A549 (cell line): ENCODE results near the gene KLK7. TPM values are rescaled to one million over a fixed set of nuclear protein-coding genes. Genes with fewer than 3 reads are reported as not detected.

ENCODE experiments used
- ATAC-seq, 2 experiments: fragments of 200-7000 bp in 1 of 2; fragments of >200 bp in 1 of 2; cut with Nextera tagmentation in 1 of 2; cut with Tn5 transposase in 1 of 2; 3 replicates each; pipeline versions ENCODE4 v1.8.0 to v1.9.1; 2018 to 2020; ENCODE audit warnings: mild to moderate bottlenecking in 1 of 2, moderate library complexity in 1 of 2
- CTCF ChIA-PET: fragments of 300-600 bp; sonication (Branson Sonifier 250); formaldehyde crosslinking; extraction: SDS; loops from one replicate; lab custom pipeline; 2021; ENCODE audit warnings: antibody characterized with exemption, inconsistent platforms; lab: Yijun Ruan, JAX
- POLR2A ChIA-PET: fragments of 350-600 bp; formaldehyde crosslinking; extraction: SDS; loops from one replicate; lab custom pipeline; 2021; ENCODE audit warnings: antibody characterized with exemption, inconsistent platforms; lab: Yijun Ruan, JAX
- DNase-seq, 2 experiments: peaks; one replicate each; pipeline versions ENCODE4 v3.0.0 to v3.0.0-alpha.2; 2011 to 2016; ENCODE audit warnings: low read depth in 1 of 2, low spot score in 1 of 2
- FAIRE-seq: peaks from 2 replicates; lab custom pipeline; 2011; peaks lifted over from hg19 to GRCh38; lab: Jason Lieb, UNC
- H3K27ac ChIP-seq, 2 experiments: fragments of >200 bp; sonication (Bioruptor Twin); formaldehyde crosslinking; 3 replicates each; pipeline ENCODE4 v1.5.1; 2016 to 2017
- H3K4me1 ChIP-seq: fragments of >200 bp; sonication (Bioruptor Twin); formaldehyde crosslinking; 3 replicates; pipeline ENCODE4 v1.6.1; 2016
- H3K4me2 ChIP-seq: fragments of >200 bp; sonication (Bioruptor Twin); formaldehyde crosslinking; 3 replicates; pipeline ENCODE4 v1.6.1; 2016
- H3K4me3 ChIP-seq: fragments of >200 bp; sonication (Bioruptor Twin); formaldehyde crosslinking; 3 replicates; pipeline ENCODE4 v1.5.1; 2016
- H3K9me3 ChIP-seq: fragments of >200 bp; sonication (Bioruptor Twin); formaldehyde crosslinking; 3 replicates; pipeline ENCODE4 v1.6.1; 2016
- BHLHE40 ChIP-seq: IDR thresholded peaks from 2 replicates; pipeline ENCODE4 v1.6.1; 2012; ENCODE audit warnings: low read depth, low read length, inconsistent platforms
- CBX8 ChIP-seq: fragments of 200-600 bp; sonication (generic); IDR thresholded peaks from 2 replicates; pipeline ENCODE4 v1.6.1; 2016
- EP300 ChIP-seq, 2 experiments: fragments of >200 bp; sonication (Bioruptor Twin); formaldehyde crosslinking; IDR thresholded peaks; 2 replicates in 1 of 2; 3 replicates in 1 of 2; pipeline ENCODE4 v1.6.1; 2016 to 2017
- FOSL2 ChIP-seq, 2 experiments: fragments of 450-650 bp in 1 of 2; fragments of >200 bp in 1 of 2; sonication (Bioruptor Twin) in 1 of 2; formaldehyde crosslinking; IDR thresholded peaks; 2 replicates each; pipeline versions ENCODE4 v1.5.0 to v1.6.1; 2016 to 2020; ENCODE audit warnings: mild to moderate bottlenecking in 1 of 2, moderate library complexity in 1 of 2
- FOXS1 ChIP-seq: fragments of 250-450 bp; sonication (Bioruptor Pico); IDR thresholded peaks from 2 replicates; pipeline ENCODE4 v1.5.0; 2020; ENCODE audit warnings: mild to moderate bottlenecking, moderate library complexity
- HDAC2 ChIP-seq: fragments of 200-600 bp; sonication (generic); IDR thresholded peaks from 2 replicates; pipeline ENCODE4 v1.6.1; 2016
- HOXB13 ChIP-seq: fragments of 250-450 bp; sonication (Bioruptor Pico); IDR thresholded peaks from 2 replicates; pipeline ENCODE4 v1.5.0; 2020; ENCODE audit warnings: low read depth, mild to moderate bottlenecking, moderate library complexity
- JUN ChIP-seq, 2 experiments: fragments of >200 bp; sonication (Bioruptor Twin); formaldehyde crosslinking; IDR thresholded peaks; 2 replicates in 1 of 2; 3 replicates in 1 of 2; pipeline ENCODE4 v1.6.1; 2016 to 2017
- MAFK ChIP-seq: fragments of 450-650 bp; IDR thresholded peaks from 2 replicates; pipeline ENCODE4 v1.6.1; 2014; ENCODE audit not compliant: partially characterized antibody
- MAX ChIP-seq: IDR thresholded peaks from 2 replicates; pipeline ENCODE4 v1.6.1; 2012
- NR3C1 ChIP-seq: fragments of >200 bp; sonication (Bioruptor Twin); formaldehyde crosslinking; IDR thresholded peaks from 3 replicates; pipeline ENCODE4 v1.6.1; 2017
- PBX3 ChIP-seq: IDR thresholded peaks from 2 replicates; pipeline ENCODE4 v1.6.1; 2012
- PHF8 ChIP-seq: fragments of 200-600 bp; sonication (generic); IDR thresholded peaks from 2 replicates; pipeline ENCODE4 v1.6.1; 2016; ENCODE audit warnings: low read depth, mild to moderate bottlenecking, antibody characterized with exemption, moderate library complexity, borderline replicate concordance
- RAD21 ChIP-seq, 2 experiments: fragments of >200 bp in 1 of 2; sonication (Bioruptor Twin) in 1 of 2; formaldehyde crosslinking in 1 of 2; IDR thresholded peaks in 1 of 2; conservative IDR thresholded peaks in 1 of 2; 2 replicates in 1 of 2; 3 replicates in 1 of 2; pipeline ENCODE4 v1.6.1; 2012 to 2018; ENCODE audit warnings: inconsistent platforms in 1 of 2
- SMC3 ChIP-seq: fragments of >200 bp; sonication (Bioruptor Twin); formaldehyde crosslinking; IDR thresholded peaks from 3 replicates; pipeline ENCODE4 v1.6.1; 2018; ENCODE audit warnings: inconsistent platforms
- SREBF2 ChIP-seq: fragments of 450-650 bp; IDR thresholded peaks from 2 replicates; pipeline ENCODE4 v1.6.1; 2014; ENCODE audit warnings: mild to moderate bottlenecking, moderate library complexity
- ZC3H11A ChIP-seq: fragments of 450-650 bp; IDR thresholded peaks from 2 replicates; pipeline ENCODE4 v1.6.1; 2014; ENCODE audit warnings: antibody characterized with exemption, mild to moderate bottlenecking
- ZFP36 ChIP-seq: fragments of 450-650 bp; IDR thresholded peaks from 2 replicates; pipeline ENCODE4 v1.6.1; 2014; ENCODE audit warnings: borderline replicate concordance; ENCODE audit not compliant: partially characterized antibody
- ZNF302 ChIP-seq: fragments of 250-450 bp; sonication (Bioruptor Pico); IDR thresholded peaks from 2 replicates; pipeline ENCODE4 v1.9.0; 2021; ENCODE audit warnings: inconsistent platforms, mild to moderate bottlenecking, moderate library complexity
- WGBS: methylation state at CpG from one replicate; pipeline ENCODE4 v1.1.6; 2017; ENCODE audit errors: missing lambda C conversion rate; 5-methylcytosine and 5-hydroxymethylcytosine counted together
- polyA plus RNA-seq, 4 experiments: library from polyadenylated mRNA; depleted of rRNA in 3 of 4; stranded (reverse); fragments of >200 nt; fragmentation: RNase III in 1 of 4; extraction: RNeasy Plus Mini Kit Qiagen cat#74134 plus additional on column Dnase treatment in 1 of 4; gene quantifications; 2 replicates in 3 of 4; 3 replicates in 1 of 4; pipeline ENCODE4 v1.2.3, GENCODE V29; 2011 to 2017
- TF ChIP-seq, protein P1 (sequence below): fragments of 450-650 bp; IDR thresholded peaks from 2 replicates; pipeline ENCODE4 v1.6.1; 2014; ENCODE audit warnings: antibody characterized with exemption
- TF ChIP-seq, protein P2 (sequence below): fragments of >200 bp; sonication (Bioruptor Twin); formaldehyde crosslinking; IDR thresholded peaks from 2 replicates; pipeline ENCODE4 v1.6.1; 2016
- TF ChIP-seq, protein P3 (sequence below): fragments of 200-600 bp; sonication (generic); IDR thresholded peaks from 2 replicates; pipeline ENCODE4 v1.6.1; 2016; ENCODE audit warnings: antibody characterized with exemption, mild to moderate bottlenecking, moderate library complexity

Gene KLK7
- polyA plus RNA-seq, 2 of the 4 experiments (the other 2 are of a cell fraction): not detected

- Histone ChIP-seq H3K9me3 (peaks cover 8% of the 10 kb centered on the region; the same call in 2 of the 3 replicates), H3K4me1 (no peaks in the 10 kb centered on the region), H3K4me3 (no peak overlapping the region), H3K4me2 (no peak overlapping the region), H3K27ac (no peak overlapping the region)
- POLR2A ChIA-PET: no interaction called here
- DNase-seq (no peak), FAIRE-seq (no peak), ATAC-seq (no peak)
- CTCF ChIA-PET: interaction anchor here (1.9 to 2.7 kb wide), 2 partner anchors 13 to 21 kb away, joined by 6 to 10 read pairs; no protein-coding TSS in a partner anchor
- no peak for TF ChIP-seq PBX3
- no peak for TF ChIP-seq BHLHE40
- no peak for TF ChIP-seq JUN (IDR thresholded peaks at IDR 0.05)
- no peak for TF ChIP-seq ZNF302 (CRISPR knock-in tag)
- TF ChIP-seq PHF8: no peak
- no peak for TF ChIP-seq FOXS1
- no peak for TF ChIP-seq MAFK
- no peak for TF ChIP-seq FOSL2 (IDR thresholded peaks at IDR 0.05)
- TF ChIP-seq FOSL2 (CRISPR knock-in tag; IDR thresholded peaks at IDR 0.05): no peak
- no peak for TF ChIP-seq ZFP36
- no peak for TF ChIP-seq ZC3H11A
- TF ChIP-seq HDAC2: no peak
- TF ChIP-seq, protein P1, sequence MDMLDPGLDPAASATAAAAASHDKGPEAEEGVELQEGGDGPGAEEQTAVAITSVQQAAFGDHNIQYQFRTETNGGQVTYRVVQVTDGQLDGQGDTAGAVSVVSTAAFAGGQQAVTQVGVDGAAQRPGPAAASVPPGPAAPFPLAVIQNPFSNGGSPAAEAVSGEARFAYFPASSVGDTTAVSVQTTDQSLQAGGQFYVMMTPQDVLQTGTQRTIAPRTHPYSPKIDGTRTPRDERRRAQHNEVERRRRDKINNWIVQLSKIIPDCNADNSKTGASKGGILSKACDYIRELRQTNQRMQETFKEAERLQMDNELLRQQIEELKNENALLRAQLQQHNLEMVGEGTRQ: no peak
- TF ChIP-seq, protein P2, sequence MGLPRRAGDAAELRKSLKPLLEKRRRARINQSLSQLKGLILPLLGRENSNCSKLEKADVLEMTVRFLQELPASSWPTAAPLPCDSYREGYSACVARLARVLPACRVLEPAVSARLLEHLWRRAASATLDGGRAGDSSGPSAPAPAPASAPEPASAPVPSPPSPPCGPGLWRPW: no peak
- TF ChIP-seq HOXB13 (CRISPR knock-in tag): no peak
- 38% methylated on average over 10 of the region's 10 CpGs for WGBS
These were observed 40.5 kb downstream of the KLK7 start for GRCh38 chr19:50943074-50943828.

DNA sequence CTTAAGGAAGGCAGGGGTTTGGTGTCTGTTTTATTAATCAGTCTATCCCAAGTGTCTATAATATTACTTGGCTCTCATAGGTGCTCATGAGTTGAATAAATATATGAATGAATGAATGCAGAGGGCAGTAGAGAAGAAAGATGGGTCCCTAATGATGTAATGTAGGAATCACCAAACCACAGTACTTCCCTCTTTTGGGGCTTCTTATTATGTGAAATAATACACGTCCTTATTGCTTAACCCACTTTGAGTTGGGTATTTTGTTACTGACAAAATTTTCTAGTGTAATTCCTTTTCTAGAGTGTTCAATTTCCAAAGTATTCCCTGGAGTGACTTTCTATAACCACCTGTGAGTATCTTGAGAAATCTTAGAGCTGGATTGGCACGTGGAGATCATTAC is 44.1 kb downstream of the KLK7 start:
- Histone ChIP-seq H3K4me3 (no peak overlapping the region), H3K4me2 (no peak overlapping the region), H3K27ac (no peak overlapping the region), H3K4me1 (no peaks in the 10 kb centered on the region), H3K9me3 (peaks cover 8% of the 10 kb centered on the region; the same call in 2 of the 3 replicates)
- ATAC-seq (no peak), DNase-seq (no peak), FAIRE-seq (no peak)
- POLR2A ChIA-PET: no interaction called here
- CTCF ChIA-PET: interaction anchor here (0.6 to 2.6 kb wide), 5 partner anchors 11 to 154 kb away, joined by 3 to 12 read pairs (median 4); no protein-coding TSS in a partner anchor
- TF ChIP-seq RAD21 (conservative IDR thresholded peaks at IDR 0.05 in 1 of 2, IDR thresholded peaks at IDR 0.05 in 1 of 2) (no peak), SMC3 (no peak), CBX8 (no peak), NR3C1 (no peak), SREBF2 (no peak), EP300 (IDR thresholded peaks at IDR 0.05) (no peak), MAX (no peak), JUN (IDR thresholded peaks at IDR 0.05) (no peak)
- TF ChIP-seq, protein P3, sequence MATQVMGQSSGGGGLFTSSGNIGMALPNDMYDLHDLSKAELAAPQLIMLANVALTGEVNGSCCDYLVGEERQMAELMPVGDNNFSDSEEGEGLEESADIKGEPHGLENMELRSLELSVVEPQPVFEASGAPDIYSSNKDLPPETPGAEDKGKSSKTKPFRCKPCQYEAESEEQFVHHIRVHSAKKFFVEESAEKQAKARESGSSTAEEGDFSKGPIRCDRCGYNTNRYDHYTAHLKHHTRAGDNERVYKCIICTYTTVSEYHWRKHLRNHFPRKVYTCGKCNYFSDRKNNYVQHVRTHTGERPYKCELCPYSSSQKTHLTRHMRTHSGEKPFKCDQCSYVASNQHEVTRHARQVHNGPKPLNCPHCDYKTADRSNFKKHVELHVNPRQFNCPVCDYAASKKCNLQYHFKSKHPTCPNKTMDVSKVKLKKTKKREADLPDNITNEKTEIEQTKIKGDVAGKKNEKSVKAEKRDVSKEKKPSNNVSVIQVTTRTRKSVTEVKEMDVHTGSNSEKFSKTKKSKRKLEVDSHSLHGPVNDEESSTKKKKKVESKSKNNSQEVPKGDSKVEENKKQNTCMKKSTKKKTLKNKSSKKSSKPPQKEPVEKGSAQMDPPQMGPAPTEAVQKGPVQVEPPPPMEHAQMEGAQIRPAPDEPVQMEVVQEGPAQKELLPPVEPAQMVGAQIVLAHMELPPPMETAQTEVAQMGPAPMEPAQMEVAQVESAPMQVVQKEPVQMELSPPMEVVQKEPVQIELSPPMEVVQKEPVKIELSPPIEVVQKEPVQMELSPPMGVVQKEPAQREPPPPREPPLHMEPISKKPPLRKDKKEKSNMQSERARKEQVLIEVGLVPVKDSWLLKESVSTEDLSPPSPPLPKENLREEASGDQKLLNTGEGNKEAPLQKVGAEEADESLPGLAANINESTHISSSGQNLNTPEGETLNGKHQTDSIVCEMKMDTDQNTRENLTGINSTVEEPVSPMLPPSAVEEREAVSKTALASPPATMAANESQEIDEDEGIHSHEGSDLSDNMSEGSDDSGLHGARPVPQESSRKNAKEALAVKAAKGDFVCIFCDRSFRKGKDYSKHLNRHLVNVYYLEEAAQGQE: no peak
- 3% methylated on average over 2 of the region's 2 CpGs for WGBS
